Suprapubic skin (tissue), 4 donors: ENCODE data around the gene MED8. TPM values are rescaled to one million over a fixed set of nuclear protein-coding genes. Genes with fewer than 3 reads are reported as not detected.

Experiments
- DNase-seq, 2 donors: peaks; one replicate each; pipeline ENCODE4 v3.0.0-alpha.2; 2019; ENCODE audit warnings: low spot score in 2 of 2
- H3K27ac ChIP-seq: fragments of 200-600 bp; sonication (generic); one replicate; pipeline ENCODE4 v1.5.1; 2019
- H3K27me3 ChIP-seq: fragments of 200-600 bp; sonication (generic); one replicate; pipeline ENCODE4 v1.5.1; 2019
- H3K36me3 ChIP-seq: fragments of 200-600 bp; sonication (generic); one replicate; pipeline ENCODE4 v1.5.1; 2019
- H3K4me1 ChIP-seq: fragments of 200-600 bp; sonication (generic); one replicate; pipeline ENCODE4 v1.5.1; 2019
- H3K4me3 ChIP-seq: fragments of 200-600 bp; sonication (generic); one replicate; pipeline ENCODE4 v1.5.1; 2019; ENCODE audit warnings: mild to moderate bottlenecking
- H3K9me3 ChIP-seq: fragments of 200-600 bp; sonication (generic); one replicate; pipeline ENCODE4 v1.5.1; 2019
- EP300 ChIP-seq: sonication (generic); formaldehyde crosslinking; IDR thresholded peaks from one replicate; pipeline ENCODE4 v1.6.1; 2017; ENCODE audit warnings: antibody characterized with exemption
- POLR2A ChIP-seq, 2 donors: fragments of 450-650 bp; IDR thresholded peaks; one replicate each; pipeline ENCODE4 v1.6.1; 2017; ENCODE audit warnings: antibody characterized with exemption in 2 of 2, mild to moderate bottlenecking in 2 of 2, moderate library complexity in 2 of 2
- POLR2AphosphoS5 ChIP-seq, 3 donors: sonication (generic); formaldehyde crosslinking; IDR thresholded peaks; one replicate each; pipeline ENCODE4 v1.6.1; 2017; ENCODE audit warnings: antibody characterized with exemption in 3 of 3
- WGBS: methylation state at CpG from one replicate; pipeline ENCODE4 v1.1.5; 2018; 5-methylcytosine and 5-hydroxymethylcytosine counted together
- total RNA-seq, 4 donors: library from RNA; depleted of rRNA; stranded (reverse); fragments of >200 nt; gene quantifications; one replicate each; pipeline ENCODE4 v1.1.0, GENCODE V29; 2016
- TF ChIP-seq, protein P1 (sequence below), 2 donors: fragments of 200-600 bp in 1 of 2; fragments of 450-650 bp in 1 of 2; sonication (generic) in 1 of 2; IDR thresholded peaks; one replicate each; pipeline ENCODE4 v1.5.1; 2016 to 2019; ENCODE audit warnings: antibody characterized with exemption in 2 of 2, mild to moderate bottlenecking in 1 of 2, moderate library complexity in 1 of 2

Gene MED8
- total RNA-seq, 4 donors from 2014 or later: 26.8 to 43.2 (median 40.3) TPM

DNA sequence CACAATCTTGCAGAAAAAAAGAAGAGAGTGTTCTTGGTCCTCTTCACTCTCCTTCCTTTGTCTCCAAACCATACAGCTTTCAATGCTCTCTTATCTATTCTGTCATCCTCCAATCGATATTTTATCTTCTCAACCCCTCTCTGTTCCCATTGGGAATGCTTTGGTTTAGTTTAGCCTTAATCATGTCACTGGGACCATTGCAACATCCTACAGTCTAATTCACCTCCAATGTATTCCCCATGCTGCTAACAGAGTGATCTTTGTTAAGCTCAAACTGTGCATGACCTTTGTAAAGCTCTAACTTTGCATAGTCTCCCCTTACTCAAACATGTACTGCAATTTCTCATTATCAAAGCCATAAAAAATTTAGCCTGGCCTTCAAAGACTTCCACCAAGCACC lies 49.0 kb downstream of the MED8 start:
- DNase-seq: no peak
- Histone ChIP-seq H3K9me3 (no peaks in the 10 kb centered on the region), H3K36me3 (no peaks in the 10 kb centered on the region), H3K4me3 (no peak overlapping the region), H3K27me3 (no peaks in the 10 kb centered on the region), H3K4me1 (no peaks in the 10 kb centered on the region), H3K27ac (no peak overlapping the region)
- WGBS: 73% methylated on average over 1 of the region's 1 CpG
- no peak for TF ChIP-seq POLR2AphosphoS5 (IDR thresholded peaks at IDR 0.05)
- no peak for TF ChIP-seq POLR2A (IDR thresholded peaks at IDR 0.05)
- no peak for TF ChIP-seq EP300
- TF ChIP-seq, protein P1, sequence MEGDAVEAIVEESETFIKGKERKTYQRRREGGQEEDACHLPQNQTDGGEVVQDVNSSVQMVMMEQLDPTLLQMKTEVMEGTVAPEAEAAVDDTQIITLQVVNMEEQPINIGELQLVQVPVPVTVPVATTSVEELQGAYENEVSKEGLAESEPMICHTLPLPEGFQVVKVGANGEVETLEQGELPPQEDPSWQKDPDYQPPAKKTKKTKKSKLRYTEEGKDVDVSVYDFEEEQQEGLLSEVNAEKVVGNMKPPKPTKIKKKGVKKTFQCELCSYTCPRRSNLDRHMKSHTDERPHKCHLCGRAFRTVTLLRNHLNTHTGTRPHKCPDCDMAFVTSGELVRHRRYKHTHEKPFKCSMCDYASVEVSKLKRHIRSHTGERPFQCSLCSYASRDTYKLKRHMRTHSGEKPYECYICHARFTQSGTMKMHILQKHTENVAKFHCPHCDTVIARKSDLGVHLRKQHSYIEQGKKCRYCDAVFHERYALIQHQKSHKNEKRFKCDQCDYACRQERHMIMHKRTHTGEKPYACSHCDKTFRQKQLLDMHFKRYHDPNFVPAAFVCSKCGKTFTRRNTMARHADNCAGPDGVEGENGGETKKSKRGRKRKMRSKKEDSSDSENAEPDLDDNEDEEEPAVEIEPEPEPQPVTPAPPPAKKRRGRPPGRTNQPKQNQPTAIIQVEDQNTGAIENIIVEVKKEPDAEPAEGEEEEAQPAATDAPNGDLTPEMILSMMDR (IDR thresholded peaks at IDR 0.05): no peak

DNA sequence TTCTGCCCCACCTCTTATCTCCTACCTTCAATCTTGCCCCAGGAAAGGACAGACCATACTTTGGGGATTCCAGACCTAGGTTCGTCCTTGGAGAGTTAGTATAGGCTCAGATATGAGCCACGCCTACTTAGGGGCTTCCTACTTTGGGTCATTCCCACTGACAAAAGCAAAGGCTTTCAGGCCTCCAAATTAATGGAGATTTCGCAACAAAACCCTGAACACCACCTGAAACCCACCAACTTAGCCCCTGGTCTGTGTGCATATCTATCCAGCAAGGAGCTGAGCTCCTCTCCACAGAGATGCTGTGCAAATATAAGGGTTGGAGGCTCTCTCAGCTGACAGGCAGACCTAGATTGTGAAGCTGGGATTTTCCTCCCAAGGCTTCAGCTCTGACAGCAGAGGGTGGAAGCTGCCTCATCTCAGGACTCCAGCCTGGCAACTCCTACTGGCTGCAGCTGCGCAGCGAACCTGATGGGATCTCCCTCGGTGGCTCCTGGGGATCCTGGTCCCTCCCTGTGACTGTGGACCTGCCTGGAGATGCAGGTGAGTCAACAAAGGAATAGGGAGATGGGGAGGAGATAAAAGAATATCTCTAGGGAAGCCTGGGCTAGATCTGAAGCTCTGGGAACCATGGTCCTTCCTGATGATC lies 49.9 kb downstream of the MED8 start:
- H3K4me1 ChIP-seq: no peaks in the 10 kb centered on the region
- no peak overlapping the region for H3K27ac ChIP-seq
- 88% methylated on average over 6 of the region's 6 CpGs for WGBS
- H3K4me3 ChIP-seq: no peak overlapping the region
- no peaks in the 10 kb centered on the region for H3K36me3 ChIP-seq
- no peaks in the 10 kb centered on the region for H3K27me3 ChIP-seq
- peak in 1 of 2 donors; percentile 37 for DNase-seq
- H3K9me3 ChIP-seq: no peaks in the 10 kb centered on the region
- TF ChIP-seq POLR2A (IDR thresholded peaks at IDR 0.05) (no peak), POLR2AphosphoS5 (IDR thresholded peaks at IDR 0.05) (no peak), EP300 (no peak)
- TF ChIP-seq, protein P1 (IDR thresholded peaks at IDR 0.05): no peak

DNA sequence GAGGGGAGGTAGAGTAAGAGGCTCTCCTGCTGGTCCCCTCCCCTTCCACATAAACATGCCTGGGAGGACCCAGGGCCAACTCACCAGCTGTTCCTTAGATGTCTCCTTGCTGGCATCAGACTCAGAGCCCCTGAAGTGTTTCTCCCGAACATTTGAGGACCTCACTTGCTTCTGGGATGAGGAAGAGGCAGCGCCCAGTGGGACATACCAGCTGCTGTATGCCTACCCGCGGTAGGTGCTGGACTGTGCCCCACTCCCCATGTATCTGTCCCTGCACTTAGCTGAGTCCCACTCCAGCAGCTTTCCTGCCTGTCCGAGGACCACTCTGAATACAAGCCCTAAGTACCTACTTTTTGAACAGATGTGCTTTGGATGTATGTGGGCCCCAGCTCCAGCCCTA lies 51.6 kb downstream of the MED8 start:
- no peaks in the 10 kb centered on the region for H3K27me3 ChIP-seq
- DNase-seq: no peak
- no peaks in the 10 kb centered on the region for H3K9me3 ChIP-seq
- H3K27ac ChIP-seq: no peak overlapping the region
- H3K4me1 ChIP-seq: no peaks in the 10 kb centered on the region
- 91% methylated on average over 5 of the region's 5 CpGs for WGBS
- H3K36me3 ChIP-seq: no peaks in the 10 kb centered on the region
- H3K4me3 ChIP-seq: no peak overlapping the region
- TF ChIP-seq POLR2AphosphoS5 (IDR thresholded peaks at IDR 0.05): no peak

GRCh38 chr1:43337588-43337987 lies 52.0 kb downstream of the MED8 start, which contains the start of gene MPL:
TSS of gene MPL (plus strand) at chr1:43337818. CDS start at chr1:43337849, 31 bp downstream.
- H3K4me3 ChIP-seq: no peak within 1 kb of the TSS
- WGBS: 74% methylated on average over 3 of the region's 3 CpGs
- H3K36me3 ChIP-seq: no peaks in the 10 kb centered on the region
- TF ChIP-seq POLR2AphosphoS5 (IDR thresholded peaks at IDR 0.05) (no peak), EP300 (no peak), POLR2A (IDR thresholded peaks at IDR 0.05) (no peak)
- TF ChIP-seq, protein P1 (IDR thresholded peaks at IDR 0.05): no peak
- H3K4me1 ChIP-seq: no peaks in the 10 kb centered on the region
- H3K9me3 ChIP-seq: no peaks in the 10 kb centered on the region
- no peak within 1 kb of the TSS for H3K27ac ChIP-seq
- peak in 1 of 2 donors; percentile 49 for DNase-seq
- no peaks in the 10 kb centered on the region for H3K27me3 ChIP-seq

- no peak for TF ChIP-seq POLR2A (IDR thresholded peaks at IDR 0.05)
- no peak for TF ChIP-seq EP300
- TF ChIP-seq, protein P1 (IDR thresholded peaks at IDR 0.05): no peak
- no peak for TF ChIP-seq POLR2AphosphoS5 (IDR thresholded peaks at IDR 0.05)
- Histone ChIP-seq H3K4me1 (peaks cover 11% of the 10 kb centered on the region), H3K4me3 (no peak overlapping the region), H3K27ac (no peak overlapping the region), H3K9me3 (no peaks in the 10 kb centered on the region), H3K36me3 (no peaks in the 10 kb centered on the region), H3K27me3 (no peaks in the 10 kb centered on the region)
- peak in 1 of 2 donors; percentile 10 for DNase-seq
- WGBS: 75% methylated on average over 7 of the region's 7 CpGs
Measured at GRCh38 chr1:43334453-43335205, 55.0 kb downstream of the MED8 start.

Other genes starting within 250 kb of the MED8 start
- 10 to 100 TPM; 34.7 to 67.0 (median 56.4) TPM for gene EBNA1BP2, start 217.5 kb downstream of the MED8 start, total RNA-seq
- under 1 TPM in 3 of 4 donors, not detected in 1; 0.10 to 0.81 (median 0.11) TPM for gene CFAP57, start 217.5 kb downstream of the MED8 start, total RNA-seq
- gene TMEM125, start 119.8 kb downstream of the MED8 start, total RNA-seq: 10 to 100 TPM in 2 of 4 donors, 1 to 10 TPM in 2; 5.7 to 27.1 (median 14.8) TPM
- gene C1orf210, start 104.2 kb downstream of the MED8 start, total RNA-seq: 10 to 100 TPM in 3 of 4 donors, 1 to 10 TPM in 1; 4.3 to 20.9 (median 16.0) TPM
- gene TIE1, start 88.8 kb downstream of the MED8 start, total RNA-seq: 10 to 100 TPM in 3 of 4 donors, 1 to 10 TPM in 1; 5.4 to 19.0 (median 11.3) TPM
- not detected for gene MPL, start 52.0 kb downstream of the MED8 start, total RNA-seq
- gene CDC20, start 30.8 kb downstream of the MED8 start, total RNA-seq: 10 to 100 TPM in 1 of 4 donors, 1 to 10 TPM in 3; 5.8 to 11.6 (median 7.8) TPM
- 100 to 1,000 TPM; 149 to 434 (median 349) TPM for gene ELOVL1, start 21.8 kb downstream of the MED8 start, total RNA-seq
- 100 to 1,000 TPM in 1 of 4 donors, 10 to 100 TPM in 3; 44.2 to 132 (median 65.5) TPM for gene SZT2, start 99 bp upstream of the MED8 start, total RNA-seq
- gene HYI, start 64.1 kb upstream of the MED8 start, total RNA-seq: 10 to 100 TPM; 27.8 to 55.8 (median 39.5) TPM
- 100 to 1,000 TPM; 209 to 373 (median 289) TPM for gene PTPRF, start 141.1 kb upstream of the MED8 start, total RNA-seq